Measurements from ENCODE around the gene MACROD2.

DNA sequence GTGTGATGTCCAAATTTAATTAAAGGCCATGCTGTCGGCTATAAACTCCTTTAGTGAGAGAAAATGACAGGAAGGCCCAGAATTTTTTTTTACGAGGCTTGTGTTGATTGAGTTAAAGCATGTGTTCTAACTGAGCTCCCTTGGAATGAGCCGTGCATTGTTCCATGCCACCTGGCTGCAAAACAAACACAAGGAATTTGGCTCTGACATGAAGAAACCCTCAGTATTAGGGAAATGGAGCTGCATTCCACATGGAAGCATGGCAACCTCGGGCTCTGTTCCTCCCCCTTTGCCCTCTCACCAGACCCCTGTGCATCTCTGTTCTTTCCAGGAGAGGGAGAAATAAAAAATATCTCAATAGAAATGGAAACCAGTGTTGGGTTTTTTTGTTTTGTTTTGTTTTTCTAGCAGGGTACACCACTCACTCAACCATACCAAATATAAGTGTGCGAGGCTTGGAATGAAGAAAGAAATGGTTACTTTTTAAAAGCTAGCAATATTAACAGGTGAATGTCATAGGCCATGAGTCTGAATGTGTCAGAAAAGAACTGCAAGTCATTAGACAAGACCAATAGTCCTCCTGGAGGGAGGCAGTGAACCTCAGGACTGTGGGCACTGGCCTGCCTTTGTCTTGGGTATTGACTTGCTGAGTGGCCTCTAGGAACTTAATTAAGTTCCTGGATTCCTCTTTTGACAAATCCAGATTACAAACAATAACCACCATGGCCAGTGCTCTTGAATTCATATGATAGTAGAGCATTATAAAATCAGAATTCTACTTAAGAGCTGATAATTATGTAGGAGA is 1642.8 kb downstream of the MACROD2 start:
- no peak for TF ChIP-seq CTCF (IDR thresholded peaks at IDR 0.05)
- no peak for TF ChIP-seq EZH2 (IDR thresholded peaks at IDR 0.05; ENCODE audit: borderline replicate concordance, insufficient read depth, low read depth, low read length, poor library complexity, severe bottlenecking)
